ENCODE results near the gene ACAA1.

ACAA1 gene

DNA sequence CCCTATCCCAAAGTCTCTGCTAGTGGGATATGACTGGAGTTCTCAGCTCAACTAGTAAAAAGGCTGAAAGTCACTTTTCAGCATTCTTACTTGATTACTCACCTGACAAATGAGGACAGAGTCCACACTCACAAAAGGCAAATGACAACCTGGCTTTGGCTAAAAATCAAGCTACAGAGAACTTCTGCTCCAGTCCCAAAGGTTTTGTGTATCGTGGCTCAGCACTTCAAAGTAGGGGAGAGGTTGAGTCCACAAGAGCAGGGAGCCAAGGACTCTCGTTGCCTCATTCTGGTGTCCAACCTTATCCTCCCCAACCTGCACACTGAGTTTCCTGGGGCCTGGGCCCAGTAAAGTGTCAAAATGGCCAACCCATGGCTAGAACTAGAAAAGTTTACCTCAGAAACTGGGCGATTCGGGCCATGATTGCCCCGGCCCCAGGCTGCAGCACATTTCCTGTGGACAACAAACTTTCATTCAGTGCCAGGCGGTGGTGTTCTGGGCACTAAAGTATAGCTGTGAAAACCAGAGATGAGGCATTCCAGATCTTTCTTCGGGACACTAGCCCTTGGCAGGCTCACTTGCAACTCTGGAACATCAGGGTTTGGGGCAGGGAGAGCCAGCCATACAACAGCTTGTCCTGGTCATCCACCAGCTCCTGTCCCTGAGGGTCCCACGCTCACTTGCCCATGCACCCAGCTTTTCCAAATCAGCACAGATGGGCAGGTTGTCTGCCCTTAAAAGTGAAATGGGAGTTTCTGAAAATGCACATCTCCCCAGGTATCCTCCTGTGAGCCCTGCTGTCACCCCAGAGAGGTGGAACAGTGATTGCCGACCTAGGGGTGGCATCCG, 3.1 kb downstream of the ACAA1 start:
- DNase-seq: no peak

GRCh38 chr3:38133209-38133556, 3.7 kb downstream of the ACAA1 start:
- DNase-seq: no peak

DNA sequence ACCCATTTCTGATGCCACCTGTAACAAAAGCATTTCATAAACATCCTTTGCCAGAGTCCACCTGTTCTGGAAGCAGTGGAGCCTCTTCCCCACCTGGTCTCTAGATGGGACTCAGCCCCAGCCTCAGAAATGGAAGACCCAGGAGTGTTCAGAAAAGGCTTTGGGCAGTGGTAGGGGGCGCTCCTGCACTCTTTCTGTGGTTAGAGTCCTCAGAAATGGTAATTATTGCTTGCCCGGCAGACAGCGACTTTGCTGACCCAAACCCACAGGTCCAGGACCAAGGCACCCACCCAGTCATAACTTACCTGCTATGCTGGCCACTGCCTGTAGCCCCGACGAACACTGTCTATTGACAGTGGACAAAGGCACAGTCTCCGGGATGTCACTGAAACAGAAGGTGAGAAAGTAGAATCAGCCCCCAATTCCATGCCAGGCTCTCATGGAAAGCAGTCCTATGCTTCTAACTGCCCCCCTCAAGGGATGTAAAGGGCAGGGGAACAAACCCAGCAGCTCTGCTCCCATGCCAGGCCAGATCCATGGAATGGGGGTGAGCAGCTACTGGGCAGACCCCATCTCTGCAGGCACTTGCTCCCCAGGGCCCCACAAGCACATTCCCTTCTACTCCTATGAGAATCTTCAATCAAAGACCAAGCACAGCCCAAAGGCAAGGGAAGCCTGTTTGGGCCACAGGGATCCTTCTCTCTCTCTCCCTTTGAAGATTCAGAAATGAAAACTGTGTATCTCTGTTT, 5.1 kb downstream of the ACAA1 start:
- DNase-seq: no peak

DNA sequence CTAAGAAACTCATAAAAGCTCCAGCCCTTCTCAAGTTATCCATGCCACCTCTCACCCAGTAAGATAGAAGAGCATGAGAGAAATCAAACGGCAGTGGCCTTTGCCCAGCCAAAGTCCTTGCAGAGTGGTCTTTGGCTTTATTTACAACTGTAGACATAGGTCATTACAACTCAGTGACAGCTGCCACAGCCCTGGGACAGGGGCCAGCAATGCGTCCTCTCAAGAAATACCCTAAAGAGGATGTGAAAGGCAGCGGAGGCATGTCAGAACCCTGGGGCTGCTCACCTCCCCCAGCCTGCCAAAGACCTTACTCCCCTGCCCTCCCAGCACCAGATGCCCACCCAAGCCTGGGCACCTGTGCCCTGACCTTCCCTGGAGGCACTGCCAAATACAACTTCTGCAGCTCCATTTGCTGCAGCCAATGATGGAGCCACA, 6.3 kb downstream of the ACAA1 start:
- DNase-seq: no peak

GRCh38 chr3:38129058-38129457, 7.9 kb downstream of the ACAA1 start:
- no peak for DNase-seq

- no peak for DNase-seq
These were observed 8.6 kb downstream of the ACAA1 start for GRCh38 chr3:38128303-38128655.

- no peak for DNase-seq
These were observed 9.2 kb downstream of the ACAA1 start for GRCh38 chr3:38127611-38128302.

DNA sequence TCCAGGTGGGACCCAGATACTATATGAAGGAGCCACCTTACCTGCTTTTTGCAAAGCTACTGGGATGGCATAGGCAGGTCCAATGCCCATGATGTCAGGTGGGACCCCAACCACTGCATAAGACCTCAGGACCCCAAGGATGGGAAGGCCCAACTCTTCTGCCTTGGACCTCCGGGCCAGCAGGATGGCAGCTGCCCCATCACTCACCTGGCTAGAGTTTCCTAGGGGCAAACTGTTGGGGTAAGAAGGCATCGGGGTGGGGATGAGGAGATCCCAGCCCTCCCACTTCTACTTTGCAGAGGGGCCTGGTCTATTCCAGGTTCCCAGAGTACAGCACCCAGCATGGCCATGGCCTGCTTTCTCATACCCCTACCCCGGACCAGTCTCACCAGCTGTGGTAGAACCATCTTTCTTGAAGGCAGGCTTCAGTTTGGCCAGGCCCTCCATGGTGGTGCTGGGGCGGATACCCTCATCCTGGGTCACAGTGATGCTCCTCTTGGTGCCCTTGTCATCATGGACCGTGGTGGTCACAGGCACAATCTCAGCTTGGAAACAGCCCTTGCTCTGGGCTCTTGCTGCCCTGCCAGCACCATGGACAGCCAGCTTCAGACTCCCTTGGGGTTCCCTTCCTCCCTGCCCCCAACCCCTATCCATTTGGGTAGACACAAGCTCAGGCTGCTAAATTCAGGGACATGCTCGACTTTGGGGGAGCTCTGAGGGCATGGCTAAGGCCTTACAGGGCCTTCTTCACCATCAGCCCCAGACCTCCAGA, 10.6 kb downstream of the ACAA1 start:
- no peak for DNase-seq

GRCh38 chr3:38125305-38126120, 11.4 kb downstream of the ACAA1 start:
- no peak for DNase-seq

DNA sequence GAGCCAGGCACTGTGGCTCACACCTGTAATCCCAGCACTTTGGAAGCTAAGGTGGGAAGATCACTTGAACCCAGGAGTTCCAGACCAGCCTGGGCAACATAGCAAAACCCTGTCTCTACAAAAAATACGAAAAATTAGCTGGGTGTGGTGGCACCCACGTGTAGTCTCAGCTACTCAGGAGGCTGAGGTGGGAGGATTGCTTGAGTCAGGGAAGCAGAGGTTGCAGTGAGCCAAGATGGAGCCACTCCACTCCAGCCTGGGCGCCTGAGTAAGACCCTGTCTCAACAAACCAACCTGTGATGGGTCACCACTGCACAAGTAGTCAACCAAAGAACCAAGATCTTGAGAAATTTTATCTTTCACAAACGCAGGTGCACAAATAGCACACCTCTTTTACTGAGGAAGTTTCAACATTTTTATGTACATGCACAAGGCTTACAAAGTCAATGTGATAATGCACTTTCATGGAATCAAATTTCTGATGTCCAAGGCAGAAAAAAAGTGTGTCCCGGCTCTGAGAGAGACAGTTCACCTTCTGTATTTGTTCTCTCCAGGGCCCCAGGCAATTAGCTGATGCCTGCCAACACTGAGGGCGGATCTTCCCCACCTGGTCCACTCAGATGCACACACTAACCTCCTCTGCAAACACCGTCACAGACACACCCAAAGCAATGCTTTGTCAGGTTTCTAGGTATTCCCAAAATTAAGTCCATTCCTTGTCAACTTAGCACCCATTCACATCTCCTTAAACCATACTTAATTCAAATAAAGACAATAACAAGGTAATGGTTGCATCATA, 12.4 kb downstream of the ACAA1 start:
- DNase-seq: no peak

DNA sequence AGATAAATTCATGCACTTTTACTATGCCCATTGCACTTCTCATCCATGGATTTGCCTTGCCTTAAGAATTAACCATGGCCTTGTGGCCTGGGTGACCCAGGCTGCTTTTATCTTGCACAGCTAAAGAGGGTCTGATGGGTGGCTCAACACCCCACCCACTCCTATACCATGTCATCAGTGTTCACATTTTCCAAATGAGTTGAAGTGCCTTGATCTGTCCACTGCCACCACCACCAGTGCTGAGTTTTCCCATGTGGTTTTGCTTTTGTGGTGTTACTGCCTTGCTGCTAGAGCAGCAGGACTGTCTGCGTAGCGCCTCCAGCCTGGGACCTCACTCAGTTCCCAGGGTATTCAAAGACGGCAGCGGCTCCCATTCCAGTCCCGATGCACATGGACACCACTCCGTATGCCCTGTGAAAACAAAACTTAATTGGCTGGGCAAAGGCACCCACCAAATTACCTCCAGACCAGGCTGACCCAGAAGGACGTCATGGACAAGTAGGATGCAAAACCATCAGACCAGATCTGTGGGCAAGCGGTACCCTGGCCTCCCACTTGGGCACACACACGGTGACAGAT, 14.1 kb downstream of the ACAA1 start:
- no peak for DNase-seq

DNA sequence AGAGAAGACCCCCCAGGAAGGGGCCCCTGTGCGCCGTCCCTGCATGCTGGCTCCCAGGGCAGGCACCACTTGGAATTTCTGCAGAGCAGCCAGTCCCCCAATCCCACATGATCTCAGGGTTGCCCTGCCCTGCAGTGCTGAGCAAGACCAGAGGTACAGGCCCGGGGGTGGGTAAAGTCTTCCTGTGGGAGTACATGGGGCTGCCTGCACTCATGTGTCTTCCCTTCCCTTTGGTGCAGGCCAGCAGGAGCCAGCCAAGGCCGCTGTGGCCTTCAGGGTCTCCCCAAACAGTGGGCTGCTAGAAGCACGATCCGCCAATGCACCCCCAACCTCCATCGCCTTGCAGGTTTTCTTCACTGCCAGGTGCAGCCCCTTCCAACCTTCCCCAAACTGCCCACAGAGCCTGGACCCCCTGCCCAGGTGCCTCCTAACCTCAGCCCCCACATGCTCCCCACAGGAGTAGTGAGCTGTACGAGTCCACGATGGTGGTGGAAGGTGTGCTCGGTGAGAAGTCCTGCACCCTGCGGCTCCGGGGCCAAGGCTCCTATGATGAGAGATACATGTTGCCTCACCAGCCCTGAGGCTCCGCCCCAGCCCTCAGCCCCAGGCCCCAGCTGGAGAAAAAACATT, 15.0 kb downstream of the ACAA1 start:
- no peak for DNase-seq

- no peak for DNase-seq
These were observed 15.5 kb downstream of the ACAA1 start for GRCh38 chr3:38121451-38121831.

GRCh38 chr3:38120693-38121450, 16.1 kb downstream of the ACAA1 start:
- DNase-seq: no peak

GRCh38 chr3:38119821-38120692, 16.9 kb downstream of the ACAA1 start:
- no peak for DNase-seq

DNA sequence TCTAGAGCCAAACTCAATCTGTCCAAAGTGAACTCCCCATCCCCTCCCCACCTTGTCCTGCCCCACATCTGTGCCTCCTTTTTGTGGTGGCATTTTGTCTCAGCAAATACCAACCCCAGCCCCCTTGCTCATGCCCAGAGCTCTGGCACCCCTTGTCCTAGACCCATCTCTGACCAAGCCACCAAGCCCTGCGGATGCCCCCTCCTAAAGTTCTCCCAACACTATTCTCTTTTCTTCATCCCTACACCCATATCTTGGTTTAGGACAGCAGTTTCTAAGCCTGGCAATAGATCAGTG, 17.7 kb downstream of the ACAA1 start:
- no peak for DNase-seq

DNA sequence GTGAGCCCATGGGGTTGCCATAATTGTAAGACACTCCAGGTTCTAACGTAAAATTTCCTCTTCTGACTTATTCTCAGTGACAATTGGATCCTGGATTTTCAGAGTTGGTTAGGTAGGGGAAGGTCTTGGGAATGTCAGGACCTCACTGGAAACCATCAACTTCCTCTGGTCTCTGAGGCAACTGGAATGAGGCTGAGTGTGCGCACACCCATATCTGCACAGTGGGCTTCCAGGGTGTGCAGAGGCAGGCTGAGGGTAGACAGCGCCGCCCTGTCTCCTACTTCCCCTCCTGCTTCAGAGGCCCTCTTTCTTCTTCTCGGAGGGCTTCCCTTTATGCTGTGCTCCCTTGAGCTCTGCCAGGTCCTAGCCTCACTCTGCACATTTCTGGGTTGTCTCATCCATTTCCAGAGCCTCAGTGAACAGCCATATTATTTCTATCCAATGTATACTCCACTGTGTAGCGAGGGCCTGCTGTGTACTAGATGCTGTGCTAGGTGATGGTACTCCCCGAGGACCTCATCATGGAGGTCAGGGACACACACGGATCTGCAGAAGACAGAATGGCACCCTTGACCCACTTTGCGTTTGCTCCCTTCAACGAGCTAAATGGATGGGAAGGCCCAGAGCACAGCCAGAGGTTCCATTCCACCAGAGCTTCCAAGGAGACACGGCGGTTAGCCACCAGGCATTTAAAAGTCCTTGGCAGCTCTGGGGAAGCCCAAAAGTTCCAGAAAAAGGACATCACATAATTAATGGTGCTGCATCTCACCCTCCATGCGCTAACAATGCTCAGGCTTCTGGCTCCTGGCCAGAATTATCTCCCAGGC, 18.3 kb downstream of the ACAA1 start:
- no peak for DNase-seq

Measured in SW 1271 (cell line).